HG03064 (cell line): ENCODE results near the gene C1orf198.

Experiments
- ATAC-seq: cut with Tn5 transposase; IDR thresholded peaks from one replicate; pipeline ENCODE4 v1.9.1; 2021; ENCODE audit warnings: low read depth; ENCODE audit not compliant: unreplicated experiment

Gene C1orf198

DNA sequence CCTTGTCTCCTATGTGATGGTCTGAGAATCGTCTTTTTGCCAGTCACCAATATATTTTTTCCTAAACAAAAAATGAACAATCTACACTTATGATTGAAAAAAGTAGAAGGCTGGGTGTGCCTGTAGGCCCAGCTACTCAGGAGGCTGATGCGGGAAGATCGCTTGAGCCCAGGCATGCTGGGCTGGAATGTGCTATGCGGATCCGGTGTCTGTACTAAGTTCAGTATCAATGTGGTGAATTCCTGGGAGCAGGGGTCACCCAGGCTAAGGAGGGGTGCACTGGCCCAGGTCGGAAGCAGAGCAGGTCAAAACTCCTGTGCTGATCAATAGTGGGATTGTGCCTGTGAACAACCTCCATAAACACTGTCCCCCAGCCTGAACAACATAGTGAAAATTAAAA is 25.7 kb upstream of the C1orf198 start:
- no peak for ATAC-seq

DNA sequence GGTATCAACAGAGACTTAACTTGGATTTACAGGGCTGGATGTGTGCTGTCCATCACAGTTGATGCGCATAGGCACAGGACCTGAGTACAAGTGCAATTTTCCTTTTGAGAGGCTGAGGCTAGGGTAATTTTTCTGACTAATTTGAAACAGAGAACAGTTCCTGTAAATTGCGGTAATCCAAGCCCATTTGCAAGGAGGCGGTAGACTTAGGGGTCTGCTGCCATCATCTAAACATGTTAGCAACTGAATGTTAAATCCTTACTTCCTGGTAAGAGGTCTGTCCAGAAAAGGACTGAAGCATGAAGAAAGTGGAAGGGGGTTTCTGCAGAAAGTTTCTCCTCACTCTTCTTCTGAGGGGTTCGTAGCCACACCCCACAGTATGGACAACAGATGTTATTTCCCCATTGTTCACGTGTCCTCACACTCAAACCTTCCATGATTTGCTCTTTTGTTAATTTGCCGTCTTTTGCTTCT is 23.7 kb upstream of the C1orf198 start:
- no peak for ATAC-seq

- no peak for ATAC-seq
Measured at GRCh38 chr1:230891413-230891812, 23.1 kb upstream of the C1orf198 start.

DNA sequence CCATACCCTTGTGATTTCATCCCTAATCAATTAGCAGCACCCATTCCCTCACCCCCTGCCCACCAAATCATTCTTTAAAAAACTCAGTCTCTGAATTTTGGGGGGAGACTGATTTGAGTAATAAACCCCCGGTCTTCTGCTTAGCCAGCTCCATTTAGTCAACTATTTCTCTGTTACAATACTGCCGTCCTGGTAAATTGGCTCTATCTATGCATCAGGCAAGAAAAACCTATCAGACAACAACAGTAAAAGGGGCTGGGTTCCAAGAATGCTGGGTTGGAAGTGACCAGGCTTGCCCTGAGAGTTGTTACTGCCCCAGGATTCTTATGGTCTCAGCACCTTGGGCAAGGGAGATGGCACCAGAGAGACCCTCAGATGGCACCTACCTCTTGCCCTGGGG is 16.3 kb upstream of the C1orf198 start:
- no peak for ATAC-seq

DNA sequence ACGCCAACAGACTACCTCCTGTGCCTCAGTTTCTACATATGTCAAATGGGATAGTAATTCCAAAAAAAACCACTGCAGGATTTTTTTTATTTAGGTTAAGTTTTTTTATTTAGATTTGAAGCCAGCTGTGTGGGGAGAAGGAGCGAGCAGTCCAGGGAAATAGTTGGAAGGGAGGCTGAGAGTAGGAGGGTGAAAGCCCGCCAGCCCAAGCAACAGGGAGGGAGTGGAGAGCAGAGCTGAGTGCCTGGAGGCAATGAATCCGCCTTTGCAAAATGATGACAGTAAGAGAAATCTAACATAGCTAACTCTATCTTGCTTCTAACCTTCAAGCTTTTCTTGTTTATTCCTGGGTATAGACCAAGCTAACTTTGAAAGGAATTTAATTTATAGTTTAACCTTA is 15.6 kb upstream of the C1orf198 start:
- ATAC-seq = no peak

DNA sequence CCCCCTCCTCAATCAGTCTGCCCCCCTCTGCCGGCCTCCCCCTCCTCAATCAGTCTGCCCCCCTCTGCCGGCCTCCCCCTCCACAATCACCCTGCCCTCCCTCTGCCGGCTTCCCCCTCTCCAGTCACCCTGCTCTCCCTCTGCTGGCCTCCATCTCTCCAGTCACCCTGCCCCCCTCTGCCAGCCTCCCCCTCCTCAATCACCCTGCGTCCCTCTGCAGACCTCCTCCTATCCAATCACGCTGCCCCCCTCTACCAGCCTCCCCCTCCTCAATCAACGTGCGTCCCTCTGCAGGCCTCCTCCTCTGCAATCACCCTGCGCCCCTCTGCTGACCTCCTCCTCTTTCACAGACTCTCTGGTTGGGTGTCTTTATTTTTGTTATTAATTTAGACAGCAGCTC is 11.5 kb upstream of the C1orf198 start:
- no peak for ATAC-seq

- ATAC-seq = no peak
Measured at GRCh38 chr1:230878591-230878990, 10.3 kb upstream of the C1orf198 start.

DNA sequence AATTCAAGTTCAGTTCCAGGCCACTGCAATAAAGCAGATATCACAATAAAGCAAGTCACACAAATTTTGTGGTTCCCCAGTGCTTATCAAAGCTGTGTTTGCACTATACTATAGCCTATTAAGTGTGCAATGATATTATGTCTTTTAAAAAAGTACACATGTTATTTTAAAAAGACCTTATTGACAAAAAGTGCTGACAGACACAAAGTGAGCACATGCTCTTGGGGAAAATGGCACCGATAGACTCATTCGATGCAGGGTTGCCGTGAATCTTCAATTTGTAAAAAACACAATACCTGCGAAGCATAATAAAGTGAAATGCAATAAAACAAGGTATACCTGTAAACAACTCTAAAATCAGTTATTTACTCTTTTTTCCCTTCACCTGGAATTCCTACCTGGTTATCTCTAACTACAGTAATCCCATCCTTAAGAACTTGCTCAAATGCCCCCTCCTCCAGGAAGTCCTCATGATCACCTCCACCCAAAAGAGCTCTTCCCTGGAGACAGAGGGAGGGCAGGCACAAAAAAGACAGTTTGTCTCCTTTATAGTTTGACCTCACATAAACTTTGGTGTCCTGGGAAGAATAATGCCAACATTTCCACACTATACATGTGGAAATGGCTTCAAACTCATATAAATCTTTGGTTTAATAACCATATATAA is 9.7 kb upstream of the C1orf198 start:
- no peak for ATAC-seq

DNA sequence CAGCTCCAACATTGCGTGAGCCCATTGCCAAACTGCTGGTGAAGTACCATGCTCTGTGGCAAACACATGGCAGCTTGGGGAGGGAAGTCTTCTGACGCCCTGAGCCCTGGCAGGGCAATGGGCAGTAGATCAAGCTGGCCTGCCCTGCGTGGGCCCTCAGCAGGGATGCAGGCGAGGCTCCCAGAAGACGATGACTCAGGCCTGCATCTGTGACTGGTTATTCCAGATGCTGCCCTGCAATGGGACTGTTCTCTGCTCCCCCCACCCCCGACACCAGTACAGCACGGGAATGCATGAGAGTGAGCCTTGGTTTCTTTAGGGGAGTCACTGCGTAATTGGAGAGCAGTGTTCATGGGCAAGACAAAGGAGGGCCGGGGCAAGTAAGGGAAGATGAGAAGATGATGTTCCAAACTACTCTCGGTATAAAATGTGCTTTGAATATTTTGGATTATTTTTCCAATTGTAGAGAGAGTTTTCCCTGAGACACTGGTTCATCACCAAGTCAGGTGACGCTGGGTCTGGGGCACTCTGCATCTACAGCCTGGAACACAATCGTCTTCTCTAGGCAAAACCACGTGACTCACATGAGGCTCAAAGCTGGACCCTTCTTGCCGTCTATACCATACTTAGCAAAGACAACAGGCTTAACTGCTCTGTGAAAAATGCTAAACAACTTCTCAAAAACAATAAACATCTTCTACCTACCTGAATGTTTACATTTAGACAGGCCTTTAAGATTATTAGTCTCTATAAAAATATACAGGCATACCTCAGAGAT is 9.0 kb upstream of the C1orf198 start:
- no peak for ATAC-seq

- ATAC-seq = no peak
Measured at GRCh38 chr1:230876660-230877059, 8.3 kb upstream of the C1orf198 start.

- no peak for ATAC-seq
Measured at GRCh38 chr1:230875370-230875769, 7.0 kb upstream of the C1orf198 start.

DNA sequence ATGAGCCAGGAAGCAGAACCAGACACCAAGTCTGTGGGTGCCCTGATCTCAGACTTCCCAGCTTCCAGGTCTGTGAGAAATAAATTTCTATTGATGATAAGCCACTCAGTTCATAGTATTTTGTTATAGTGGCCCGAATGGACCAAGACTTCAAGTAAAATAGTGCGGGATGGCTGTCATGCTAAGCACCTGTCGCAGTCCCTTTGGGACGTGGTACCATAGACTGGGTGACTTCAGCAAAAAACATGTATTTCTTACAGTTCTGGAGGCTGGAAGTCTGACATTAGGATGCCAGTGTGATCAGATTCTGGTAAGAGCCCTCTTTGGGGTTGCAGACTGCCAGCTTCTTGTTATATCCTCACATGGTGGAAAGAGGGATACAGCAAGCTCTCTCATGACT is 2.6 kb upstream of the C1orf198 start:
- ATAC-seq = no peak

GRCh38 chr1:230869500-230869899 is 1.2 kb upstream of the C1orf198 start:
- no peak for ATAC-seq

DNA sequence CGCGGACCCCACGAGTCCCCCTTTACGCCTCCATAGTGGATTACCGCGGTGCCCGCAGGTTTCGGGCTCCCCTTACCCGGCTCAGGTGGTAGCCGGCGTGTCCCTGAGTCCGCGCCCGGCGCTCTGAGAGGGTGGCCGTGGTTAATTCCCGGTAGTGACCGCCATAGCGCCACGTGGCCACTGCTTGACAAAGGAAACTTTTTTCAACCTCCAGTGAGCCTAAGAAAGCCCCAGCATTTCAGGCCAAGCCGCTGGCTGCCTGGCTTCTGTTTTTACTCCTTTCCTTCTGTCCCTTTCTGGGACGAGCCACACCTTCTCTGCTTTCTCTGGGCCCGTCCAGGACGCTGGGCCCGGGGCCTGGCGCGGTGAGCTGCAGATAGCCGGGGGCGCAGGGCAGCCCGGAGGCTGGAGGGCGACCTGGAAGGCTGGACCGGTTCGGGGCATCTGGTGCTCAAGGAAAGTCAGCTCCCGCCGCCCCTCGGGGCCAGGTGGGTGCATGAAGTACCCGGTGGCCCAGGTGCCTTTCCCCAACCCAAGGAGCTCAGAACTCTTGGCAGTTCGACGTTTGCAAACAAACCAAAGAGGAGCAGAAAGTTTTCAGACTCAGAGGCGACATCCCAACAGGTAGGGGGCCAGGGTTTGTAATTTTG is 540 bp upstream of the C1orf198 start:
- ATAC-seq = peak; percentile 50

DNA sequence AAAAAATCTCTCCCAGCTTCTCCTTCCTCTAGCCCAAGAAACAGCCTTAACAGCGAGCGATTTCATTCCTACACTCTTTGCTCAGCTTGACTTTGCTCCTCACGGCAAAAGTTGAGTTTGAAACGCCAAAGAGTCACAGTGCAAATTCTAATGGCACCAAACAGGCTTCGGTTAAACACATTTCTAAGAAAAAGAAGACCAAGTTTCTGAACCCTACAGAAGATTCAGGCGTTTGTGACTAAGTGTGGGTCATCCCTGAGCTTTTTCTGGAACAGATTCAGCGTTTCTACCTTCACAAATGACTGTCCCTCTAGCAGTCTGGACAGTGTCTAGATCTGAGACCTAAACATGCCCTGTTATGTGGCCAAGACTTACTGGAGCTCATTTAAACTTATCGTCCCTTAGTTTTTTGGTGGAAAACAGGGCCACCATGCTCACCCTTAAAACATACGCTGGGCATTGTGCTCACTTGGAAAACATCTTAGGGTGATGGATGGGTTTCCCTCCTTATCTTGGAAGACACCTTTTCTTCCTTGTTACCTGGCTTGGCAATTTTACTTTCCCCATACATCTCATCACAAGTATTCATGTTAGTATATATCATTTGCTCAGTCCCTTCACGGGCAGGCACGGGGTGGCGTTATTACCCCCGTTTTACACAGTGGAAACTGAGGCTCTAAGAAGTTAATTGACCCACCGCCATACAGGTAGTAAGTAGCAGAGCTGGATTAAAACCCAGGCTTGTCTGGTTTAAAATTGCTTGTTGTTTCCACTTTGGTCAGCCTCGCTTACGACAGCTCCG is 1.0 kb downstream of the C1orf198 start:
- ATAC-seq = peak; percentile 3

DNA sequence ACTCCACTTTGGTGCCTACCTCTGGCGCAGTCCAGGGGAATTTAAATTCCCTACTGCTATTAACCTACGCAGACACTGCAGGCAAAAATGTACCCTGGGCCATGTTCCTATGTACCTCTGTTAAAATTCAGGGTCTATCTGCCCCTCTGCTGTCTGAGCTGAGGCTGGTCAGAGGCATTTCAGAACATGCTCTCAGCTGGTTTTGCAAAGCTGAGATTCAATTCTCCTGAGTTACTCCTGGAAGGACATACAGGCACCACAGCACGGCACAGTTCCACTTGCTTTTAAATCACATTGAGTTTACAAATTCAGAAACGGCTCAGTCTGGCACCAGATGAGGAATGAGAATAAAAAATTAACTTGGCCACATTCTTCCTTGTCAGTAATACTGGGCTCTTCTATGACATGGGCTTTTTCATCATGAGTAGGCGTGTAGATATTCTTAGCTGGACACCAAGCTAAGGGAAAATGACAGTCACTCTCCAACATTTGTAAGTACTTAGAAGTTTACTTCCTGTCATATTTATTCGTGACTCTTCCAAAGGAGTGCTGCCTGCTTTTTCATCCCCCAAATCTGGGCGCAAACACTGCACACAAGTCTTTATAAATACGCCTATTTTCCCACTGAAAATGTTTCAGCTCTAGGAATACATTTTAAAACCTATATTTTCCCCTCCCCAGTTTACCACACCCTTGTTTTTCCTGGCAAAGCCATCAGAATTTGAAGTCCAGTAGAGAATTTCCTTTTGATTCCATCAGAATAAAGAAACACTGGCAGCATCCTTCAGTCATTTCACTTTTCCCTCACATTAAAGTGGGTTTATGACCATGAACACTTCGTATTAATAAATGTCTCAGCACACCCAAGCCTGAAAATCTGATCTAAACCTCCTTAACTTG is 1.9 kb downstream of the C1orf198 start:
- ATAC-seq = no peak

DNA sequence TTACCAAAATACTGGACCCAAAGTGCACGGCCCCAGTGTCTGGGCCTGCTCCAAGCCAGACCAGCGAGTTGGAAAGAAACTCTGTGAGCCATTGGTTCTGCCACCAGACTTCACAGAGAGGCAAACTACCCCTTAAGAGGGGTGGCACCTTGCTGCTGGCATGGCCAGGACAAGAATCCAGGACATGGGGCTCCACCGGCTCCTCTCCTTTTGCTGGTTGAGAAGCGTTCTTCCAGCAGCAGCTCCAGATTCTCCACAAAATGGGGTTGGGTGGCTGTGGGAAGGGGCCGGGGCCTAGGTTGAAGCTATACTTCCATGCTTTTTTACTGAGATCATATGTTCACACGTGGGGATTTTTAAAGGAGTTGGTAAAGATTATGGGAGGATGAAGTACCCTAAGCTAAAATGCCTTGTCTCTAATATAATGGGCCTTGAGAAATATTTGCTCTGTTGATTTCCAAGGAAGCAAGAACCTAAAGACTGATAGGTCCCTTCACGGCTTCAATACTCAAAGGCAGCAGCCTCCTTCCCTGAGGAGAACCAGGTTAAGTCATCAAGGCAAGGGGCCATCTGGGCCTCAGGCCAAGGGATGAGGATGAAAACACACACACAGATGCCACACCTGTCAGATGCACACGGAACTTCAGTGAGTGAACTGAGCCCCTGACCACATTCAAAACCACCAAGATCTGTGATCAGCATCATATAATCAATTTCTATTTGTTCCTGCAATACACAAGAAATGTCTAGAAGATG is 3.1 kb downstream of the C1orf198 start:
- no peak for ATAC-seq

DNA sequence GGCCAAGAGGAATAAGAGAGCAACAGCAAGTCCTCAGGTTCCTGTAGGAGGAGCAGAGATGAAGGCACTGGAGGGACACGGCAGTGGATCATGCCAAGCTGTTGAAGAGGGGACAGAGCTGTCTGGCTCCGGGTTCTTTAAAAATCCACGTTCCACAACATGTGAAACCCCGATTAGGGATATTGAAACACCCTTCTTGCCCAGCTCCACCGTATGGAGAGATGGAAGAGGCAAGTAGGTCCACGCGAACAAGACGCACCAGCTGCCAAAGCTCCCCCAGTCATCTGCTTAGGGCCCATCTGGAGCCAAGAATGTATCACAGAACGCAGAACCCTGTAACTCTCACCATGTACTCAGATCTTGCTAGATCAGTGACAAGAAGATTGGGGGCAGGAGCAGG is 3.9 kb downstream of the C1orf198 start:
- ATAC-seq = no peak

GRCh38 chr1:230863449-230863848 is 4.9 kb downstream of the C1orf198 start:
- ATAC-seq = no peak
